ELF-1 (cell line): Measurements from ENCODE around the gene RC3H2.

Source experiments
- DNase-seq: peaks from one replicate; pipeline ENCODE4 v3.0.0-alpha.2; 2016; ENCODE audit warnings: low read depth, low spot score

The RC3H2 gene

GRCh38 chr9:122904823-122905710, at the start of gene RC3H2:
Gene RC3H2, minus strand, starts transcription at chr9:122905359. Its CDS starts 7,850 bp downstream, at chr9:122897509.
- peak; percentile 99 for DNase-seq

- no peak for DNase-seq
These were observed 49.1 kb upstream of the RC3H2 start for GRCh38 chr9:122954253-122954691.

GRCh38 chr9:122951056-122951455, 45.9 kb upstream of the RC3H2 start:
- DNase-seq: no peak

GRCh38 chr9:122950263-122950662, 45.1 kb upstream of the RC3H2 start:
- no peak for DNase-seq

- no peak for DNase-seq
These were observed 44.5 kb upstream of the RC3H2 start for GRCh38 chr9:122949696-122950095.

GRCh38 chr9:122948313-122948712, 43.2 kb upstream of the RC3H2 start:
- DNase-seq: no peak

- no peak for DNase-seq
These were observed 41.4 kb upstream of the RC3H2 start for GRCh38 chr9:122946461-122947005.

- no peak for DNase-seq
These were observed 40.1 kb upstream of the RC3H2 start for GRCh38 chr9:122944960-122945888.

- DNase-seq: no peak
These were observed 36.5 kb upstream of the RC3H2 start for GRCh38 chr9:122941582-122942234.

GRCh38 chr9:122940749-122941581, 35.8 kb upstream of the RC3H2 start, which contains the start of gene RABGAP1:
Gene RABGAP1, plus strand, starts transcription at chr9:122941020. Its CDS starts 16,040 bp downstream, at chr9:122957060.
- peak; percentile 99 for DNase-seq

- no peak for DNase-seq
These were observed 35.2 kb upstream of the RC3H2 start for GRCh38 chr9:122940454-122940748.

GRCh38 chr9:122939601-122940000, 34.4 kb upstream of the RC3H2 start:
- DNase-seq: no peak

- DNase-seq: no peak
These were observed 31.7 kb upstream of the RC3H2 start for GRCh38 chr9:122936883-122937282.

- no peak for DNase-seq
These were observed 31.3 kb upstream of the RC3H2 start for GRCh38 chr9:122936464-122936863.

- peak; percentile 96 for DNase-seq
These were observed 26.3 kb upstream of the RC3H2 start, which contains the start of gene ZBTB26 for GRCh38 chr9:122931226-122932121. Gene ZBTB26, minus strand, starts transcription at chr9:122931512. Its CDS starts 11,578 bp downstream, at chr9:122919934.

GRCh38 chr9:122930541-122931225, 25.5 kb upstream of the RC3H2 start:
- DNase-seq: no peak

GRCh38 chr9:122929796-122930354, 24.7 kb upstream of the RC3H2 start:
- no peak for DNase-seq

- no peak for DNase-seq
These were observed 18.8 kb upstream of the RC3H2 start for GRCh38 chr9:122923947-122924346.

GRCh38 chr9:122922713-122923112, 17.6 kb upstream of the RC3H2 start:
- DNase-seq: no peak
